ENCODE results near the gene EXOC2.

EXOC2 gene

DNA sequence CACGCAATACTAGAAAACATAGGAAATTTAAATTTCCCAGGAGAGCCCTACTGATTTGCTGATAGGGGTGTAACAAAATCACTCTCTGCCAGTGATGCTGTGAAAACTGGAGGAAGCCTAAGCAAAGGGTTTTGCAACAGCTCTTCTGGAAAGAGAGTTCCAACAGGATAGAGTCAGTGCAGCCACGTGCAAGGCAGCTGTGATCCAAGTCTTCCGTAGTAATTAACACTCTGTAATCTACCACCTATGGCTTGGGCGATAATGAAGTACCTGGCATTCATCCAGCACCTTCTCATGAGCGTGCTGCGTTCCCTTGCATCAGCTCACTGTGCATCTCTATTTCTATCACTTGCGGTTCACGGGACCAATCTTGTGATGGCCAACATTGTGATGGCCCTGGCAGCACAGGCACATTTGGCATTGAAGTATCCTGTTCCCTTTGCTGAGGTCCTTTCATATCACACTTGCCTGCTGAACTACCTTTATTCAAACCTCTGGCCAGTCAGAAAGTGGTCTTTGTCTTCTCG lies 253.2 kb downstream of the EXOC2 start:
- DNase-seq = no peak

DNA sequence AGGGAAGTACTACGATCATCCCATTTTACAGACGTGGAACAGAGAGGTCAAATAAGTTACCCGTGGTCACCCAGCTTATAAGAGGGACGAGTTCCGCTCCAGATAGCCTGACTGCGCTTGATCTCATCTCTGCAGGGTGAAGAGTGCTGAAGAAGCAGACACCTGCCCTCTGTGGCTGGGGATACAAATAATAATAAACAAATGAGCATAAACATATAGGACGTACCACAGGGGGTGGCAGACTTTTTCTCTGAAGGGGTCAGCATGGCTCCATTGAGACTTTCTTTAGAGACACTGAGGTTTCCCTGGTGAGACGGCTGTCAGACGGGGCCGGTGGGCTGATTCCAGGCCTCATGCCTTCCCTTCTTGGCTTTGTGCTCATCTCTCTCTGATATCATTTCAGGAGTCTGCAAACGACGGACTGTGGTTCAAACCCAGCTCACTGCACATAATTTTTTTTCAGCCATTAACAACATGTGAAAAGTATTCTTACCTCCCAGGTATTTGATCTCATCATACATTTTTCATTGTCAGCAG lies 254.2 kb downstream of the EXOC2 start:
- no peak for DNase-seq

DNA sequence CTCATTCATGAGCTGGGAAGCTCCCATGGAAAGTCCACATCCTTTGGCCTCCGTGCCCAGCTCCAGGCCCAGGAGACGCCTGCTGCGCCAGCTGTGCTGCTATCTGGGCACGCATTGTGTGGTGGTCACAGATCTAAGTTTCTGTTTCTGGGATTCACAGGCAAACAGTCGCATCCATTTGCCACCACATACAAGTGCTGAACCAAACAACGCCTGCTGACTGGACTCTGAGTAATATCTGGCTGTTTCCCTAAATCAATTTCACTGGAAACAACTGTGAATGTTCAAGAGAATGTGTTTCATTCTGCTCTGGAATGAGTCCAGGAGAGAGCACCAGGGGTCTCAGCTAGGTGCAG lies 255.9 kb downstream of the EXOC2 start:
- no peak for DNase-seq

DNA sequence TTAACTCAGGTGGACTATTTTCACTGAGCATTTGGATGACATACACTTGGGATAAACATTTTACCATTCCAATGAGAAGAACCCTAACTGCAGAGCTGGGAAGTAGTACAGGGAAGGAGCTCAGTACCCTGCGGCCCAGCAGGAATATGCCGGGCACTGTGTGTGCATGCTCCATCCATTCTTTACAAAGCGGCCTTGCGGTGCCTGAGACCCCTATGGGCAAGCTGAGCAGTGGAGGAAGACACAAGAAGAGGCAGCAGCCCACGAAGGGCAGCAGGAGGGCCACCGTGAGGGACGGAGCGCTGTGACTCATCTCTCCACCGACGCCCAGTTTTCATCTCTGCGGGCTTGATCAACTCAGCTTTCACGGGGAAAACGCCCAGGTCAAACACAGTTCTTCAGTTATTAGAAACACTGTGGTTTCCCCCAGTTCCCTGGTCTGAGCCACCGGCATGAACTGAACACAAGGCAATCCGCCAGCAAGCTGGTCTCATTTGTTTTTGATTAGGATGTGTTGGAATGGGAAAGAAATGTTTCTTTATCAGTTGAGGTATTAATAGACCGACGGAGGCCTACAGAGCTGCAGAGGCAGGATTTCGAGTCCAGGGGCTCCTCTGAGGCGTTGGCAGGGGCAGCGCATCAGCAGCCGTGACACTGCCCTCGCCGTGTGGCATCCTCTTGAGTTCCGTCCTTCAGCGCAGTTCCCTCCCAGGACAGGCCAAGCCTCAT lies 256.5 kb downstream of the EXOC2 start:
- no peak for DNase-seq

DNA sequence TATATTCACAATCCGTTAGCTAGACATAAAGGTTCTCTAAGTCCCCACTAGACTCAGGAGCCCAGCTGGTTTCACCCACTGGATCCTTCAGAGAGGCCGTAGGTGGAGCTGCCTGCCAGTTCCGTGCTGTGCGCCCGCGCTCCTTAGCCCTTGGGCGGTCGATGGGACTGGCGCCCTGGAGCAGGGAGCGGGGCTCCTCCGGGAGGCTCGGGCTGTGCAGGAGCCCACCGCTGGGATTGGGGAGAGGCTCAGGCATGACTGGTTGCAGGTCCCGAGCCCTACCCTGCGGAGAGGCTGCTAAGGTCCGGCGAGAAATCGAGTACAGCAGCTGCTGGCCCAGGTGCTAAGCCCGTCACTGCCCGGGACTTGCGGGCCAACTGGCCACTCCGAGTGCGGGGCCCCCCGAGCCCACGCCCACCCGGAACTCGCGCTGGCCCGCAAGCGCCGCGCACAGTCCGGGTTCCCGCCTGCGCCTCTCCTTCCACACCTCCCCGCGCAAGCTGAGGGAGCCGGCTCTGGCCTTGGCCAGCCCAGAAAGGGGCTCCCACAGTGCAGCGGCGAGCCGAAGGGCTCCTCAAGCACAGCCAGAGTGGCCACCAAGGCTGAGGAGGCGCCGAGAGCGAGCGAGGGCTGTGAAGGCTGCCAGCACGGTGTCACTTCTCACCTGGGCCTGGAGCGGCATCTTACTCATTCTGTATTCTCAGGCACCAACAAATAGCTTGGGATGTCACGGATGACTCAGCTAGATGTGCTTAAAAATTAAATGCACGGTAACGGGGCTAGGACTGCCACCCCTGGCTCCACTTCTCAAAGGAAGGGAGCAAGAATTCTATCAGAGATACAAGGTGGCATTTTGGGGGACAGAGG lies 257.3 kb downstream of the EXOC2 start:
- DNase-seq = no peak

Data from inflammatory macrophage treated with lipopolysaccharide for 1 hour (primary cell).